GM23338 (cell line): ENCODE results near the gene SRCAP. TPM values are rescaled to one million over a fixed set of nuclear protein-coding genes. Genes with fewer than 3 reads are reported as not detected.

ENCODE experiments used
- ATAC-seq: fragments of 200-7000 bp; cut with Tn5 transposase; 3 replicates; pipeline ENCODE4 v1.9.1; 2020
- DNase-seq: peaks from one replicate; pipeline ENCODE4 v3.0.0-alpha.2; 2015; ENCODE audit warnings: low spot score
- H2AFZ ChIP-seq: fragments of 200-600 bp; sonication (generic); 2 replicates; pipeline ENCODE4 v1.8.0; 2016; ENCODE audit warnings: antibody characterized with exemption, mild to moderate bottlenecking, moderate library complexity
- H3F3A ChIP-seq: fragments of 200-600 bp; sonication (generic); replicated peaks from 2 replicates; pipeline ENCODE4 v1.8.0; 2017; ENCODE audit warnings: antibody characterized with exemption, mixed run types, low read depth
- H3K27ac ChIP-seq: fragments of 200-600 bp; sonication (generic); 2 replicates; pipeline ENCODE4 v1.6.1; 2016; ENCODE audit warnings: low read depth
- H3K27me3 ChIP-seq: fragments of 200-600 bp; sonication (generic); 2 replicates; pipeline ENCODE4 v1.8.0; 2016; ENCODE audit warnings: mild to moderate bottlenecking, mixed run types, moderate library complexity; ENCODE audit not compliant: insufficient read depth
- H3K36me3 ChIP-seq: fragments of 200-600 bp; sonication (generic); 2 replicates; pipeline ENCODE4 v1.8.0; 2016; ENCODE audit warnings: mild to moderate bottlenecking; ENCODE audit not compliant: insufficient read depth
- H3K4me1 ChIP-seq: fragments of 200-600 bp; sonication (generic); 2 replicates; pipeline ENCODE4 v1.8.0; 2016; ENCODE audit warnings: mild to moderate bottlenecking, moderate library complexity; ENCODE audit not compliant: insufficient read depth
- H3K4me2 ChIP-seq: fragments of 200-600 bp; sonication (generic); 2 replicates; pipeline ENCODE4 v1.7.1; 2017; ENCODE audit warnings: mixed run types
- H3K4me3 ChIP-seq: fragments of 200-600 bp; sonication (generic); 2 replicates; pipeline ENCODE4 v1.6.1; 2016; ENCODE audit warnings: mixed run types
- H3K79me2 ChIP-seq: fragments of 200-600 bp; sonication (generic); replicated peaks from 2 replicates; pipeline ENCODE4 v1.8.0; 2017; ENCODE audit warnings: mild to moderate bottlenecking; ENCODE audit not compliant: insufficient read depth
- H3K9me2 ChIP-seq: fragments of 200-600 bp; sonication (generic); 2 replicates; pipeline ENCODE4 v1.8.0; 2017; ENCODE audit not compliant: insufficient read depth
- H4K20me1 ChIP-seq: fragments of 200-600 bp; sonication (generic); replicated peaks from 2 replicates; pipeline ENCODE4 v1.8.0; 2017; ENCODE audit warnings: mild to moderate bottlenecking; ENCODE audit not compliant: insufficient read depth
- H3K27ac Mint-ChIP-seq: 2 replicates; pipeline ENCODE4 v1.8.0; 2020; ENCODE audit warnings: inconsistent platforms, mild to moderate bottlenecking, moderate library complexity, mixed read lengths
- H3K27me3 Mint-ChIP-seq: 3 replicates; pipeline ENCODE4 v1.8.0; 2022; ENCODE audit warnings: low read depth, mild to moderate bottlenecking, moderate library complexity, mixed read lengths, inconsistent platforms; ENCODE audit not compliant: insufficient read depth, poor library complexity
- H3K36me3 Mint-ChIP-seq: 3 replicates; pipeline ENCODE4 v1.8.0; 2021; ENCODE audit warnings: low read depth, mild to moderate bottlenecking, inconsistent platforms, moderate library complexity, mixed read lengths
- H3K4me1 Mint-ChIP-seq: 3 replicates; pipeline ENCODE4 v1.8.0; 2020; ENCODE audit warnings: mild to moderate bottlenecking, inconsistent platforms, mixed read lengths
- H3K4me3 Mint-ChIP-seq: 3 replicates; pipeline ENCODE4 v1.8.0; 2021; ENCODE audit warnings: moderate library complexity, mild to moderate bottlenecking, inconsistent platforms, mixed read lengths
- H3K9me3 Mint-ChIP-seq: 3 replicates; pipeline ENCODE4 v1.8.0; 2020; ENCODE audit warnings: moderate library complexity, mild to moderate bottlenecking, inconsistent platforms, mixed read lengths
- CREB1 ChIP-seq: fragments of 250-450 bp; sonication (Bioruptor Pico); IDR thresholded peaks from 2 replicates; pipeline ENCODE4 v1.5.0; 2020; ENCODE audit warnings: low read depth, mild to moderate bottlenecking, moderate library complexity
- CTCF ChIP-seq, 2 experiments: fragments of 200-600 bp in 1 of 2; sonication (generic) in 1 of 2; conservative IDR thresholded peaks; 2 replicates each; pipeline versions ENCODE4 v1.5.1 to v1.6.1; 2016 to 2017; ENCODE audit warnings: antibody characterized with exemption in 2 of 2, low read depth in 2 of 2, mild to moderate bottlenecking in 2 of 2, moderate library complexity in 1 of 2
- ETS1 ChIP-seq: IDR thresholded peaks from 2 replicates; pipeline ENCODE4 v1.6.1; 2016; ENCODE audit warnings: antibody characterized with exemption
- EZH2phosphoT487 ChIP-seq: fragments of 200-600 bp; sonication (generic); IDR thresholded peaks from one replicate; pipeline ENCODE4 v1.8.1; 2018; ENCODE audit warnings: antibody characterized with exemption; ENCODE audit not compliant: unreplicated experiment
- NANOG ChIP-seq: IDR thresholded peaks from 2 replicates; pipeline ENCODE4 v1.6.1; 2016; ENCODE audit warnings: antibody characterized with exemption, borderline replicate concordance
- POLR2AphosphoS5 ChIP-seq: IDR thresholded peaks from 2 replicates; pipeline ENCODE4 v1.6.1; 2016; ENCODE audit warnings: antibody characterized with exemption, low read depth
- REST ChIP-seq: IDR thresholded peaks from one replicate; pipeline ENCODE4 v1.6.1; 2018; ENCODE audit warnings: antibody characterized with exemption; ENCODE audit not compliant: unreplicated experiment
- STAT1 ChIP-seq: IDR thresholded peaks from one replicate; pipeline ENCODE4 v1.6.1; 2016; ENCODE audit warnings: antibody characterized with exemption; ENCODE audit not compliant: unreplicated experiment
- ZNF114 ChIP-seq: fragments of 250-450 bp; sonication (Bioruptor Pico); IDR thresholded peaks from 2 replicates; pipeline ENCODE4 v1.5.0; 2020; ENCODE audit warnings: mild to moderate bottlenecking, moderate library complexity
- ZNF331 ChIP-seq: fragments of 250-450 bp; sonication (Bioruptor Pico); IDR thresholded peaks from 2 replicates; pipeline ENCODE4 v1.5.0; 2020; ENCODE audit warnings: low read depth, mild to moderate bottlenecking, moderate library complexity
- ZNF462 ChIP-seq: fragments of 250-450 bp; sonication (Bioruptor Pico); IDR thresholded peaks from 2 replicates; pipeline ENCODE4 v1.5.0; 2020; ENCODE audit warnings: mild to moderate bottlenecking, moderate library complexity
- polyA plus RNA-seq: library from polyadenylated mRNA; unstranded; fragments of >200 nt; fragmentation: Nextera tagmentation; extraction: Ambion mirVana; gene quantifications from 2 replicates; pipeline ENCODE4 v1.2.1, GENCODE V29; 2016
- total RNA-seq: library from RNA; depleted of rRNA; stranded (reverse); fragments of >200 nt; shearing (Covaris generic); gene quantifications from 2 replicates; pipeline ENCODE4 v1.2.3, GENCODE V29; 2014

Gene SRCAP
- total and polyA plus RNA-seq, 2 experiments from 2014 or later: 15.3 to 38.4 TPM

GRCh38 chr16:30775392-30776188, 76.6 kb downstream of the SRCAP start:
- H3K27me3 Mint-ChIP-seq: peaks cover 40% of the 10 kb centered on the region
- peak overlapping the region; percentile 93 for H3K4me3 Mint-ChIP-seq
- Histone ChIP-seq H3K27me3 (no peaks in the 10 kb centered on the region), H3K27ac (peak overlapping the region; percentile 97), H3K79me2 (no peaks in the 10 kb centered on the region), H3F3A (peaks cover 20% of the 10 kb centered on the region), H3K9me2 (no peaks in the 10 kb centered on the region), H2AFZ (0 out of 2 replicates have a peak overlapping the region, but pooled peaks have one; percentile 38), H3K4me2 (peak overlapping the region; percentile 94), H3K36me3 (peaks cover 4% of the 10 kb centered on the region; the same call in 1 of the 2 replicates), H3K4me3 (peak overlapping the region; percentile 93), H3K4me1 (no peaks in the 10 kb centered on the region; the same call in 1 of the 2 replicates), H4K20me1 (no peaks in the 10 kb centered on the region; the same call in none of the 2 replicates)
- TF ChIP-seq EZH2phosphoT487 (no peak), ETS1 (peak; percentile 92), CREB1 (peak; percentile 82), CTCF (conservative IDR thresholded peaks at IDR 0.05; ENCODE audit: low read depth in 2 of 2) (no peak), STAT1 (no peak), ZNF462 (CRISPR knock-in tag) (no peak), ZNF331 (CRISPR knock-in tag) (no peak), ZNF114 (CRISPR knock-in tag) (no peak), POLR2AphosphoS5 (peak; percentile 81), NANOG (no peak), REST (no peak)
- no peaks in the 10 kb centered on the region for H3K9me3 Mint-ChIP-seq
- ATAC-seq: peak; percentile 84
- peak overlapping the region; percentile 99 for H3K27ac Mint-ChIP-seq
- H3K36me3 Mint-ChIP-seq: peaks cover 50% of the 10 kb centered on the region
- peaks cover 23% of the 10 kb centered on the region for H3K4me1 Mint-ChIP-seq
- peak; percentile 96 for DNase-seq
